K562 (cell line): ENCODE data around the gene CELF6. TPM values are rescaled to one million over a fixed set of nuclear protein-coding genes. Genes with fewer than 3 reads are reported as not detected.

ENCODE experiments used
- BMI1 ChIP-seq: fragments of 150-350 bp; IDR thresholded peaks from 2 replicates; pipeline ENCODE4 v1.6.1; 2014; ENCODE audit warnings: low read length
- CSDE1 ChIP-seq, 2 experiments: fragments of 450-650 bp; IDR thresholded peaks; 2 replicates each; pipeline ENCODE4 v1.6.1; 2016; ENCODE audit warnings: mild to moderate bottlenecking in 1 of 2
- CTBP1 ChIP-seq: fragments of 450-650 bp; IDR thresholded peaks from 2 replicates; pipeline ENCODE4 v1.6.1; 2016; ENCODE audit warnings: borderline replicate concordance
- FOXA1 ChIP-seq: fragments of 450-650 bp; IDR thresholded peaks from 2 replicates; pipeline ENCODE4 v1.6.1; 2016; ENCODE audit warnings: mild to moderate bottlenecking, borderline replicate concordance
- HIVEP1 ChIP-seq: fragments of 250-450 bp; sonication (Bioruptor Pico); IDR thresholded peaks from 2 replicates; pipeline ENCODE4 v1.4.0; 2020; ENCODE audit warnings: mild to moderate bottlenecking
- NCOA4 ChIP-seq: fragments of 450-650 bp; IDR thresholded peaks from 2 replicates; pipeline ENCODE4 v1.6.1; 2018; ENCODE audit warnings: mild to moderate bottlenecking; ENCODE audit not compliant: partially characterized antibody
- NFYB ChIP-seq: IDR thresholded peaks from 2 replicates; pipeline ENCODE4 v1.6.1; 2011; ENCODE audit warnings: mild to moderate bottlenecking, moderate library complexity; ENCODE audit not compliant: insufficient read length; ENCODE audit errors: extremely low read depth
- RCOR1 ChIP-seq, 2 experiments: IDR thresholded peaks; 2 replicates each; pipeline ENCODE4 v1.6.1; 2012; ENCODE audit warnings: low read depth in 2 of 2, low read length in 2 of 2, borderline replicate concordance in 1 of 2, improper control_type of control experiment in 1 of 2
- RFX1 ChIP-seq: fragments of 450-650 bp; IDR thresholded peaks from 2 replicates; pipeline ENCODE4 v1.6.1; 2016; ENCODE audit warnings: mild to moderate bottlenecking, moderate library complexity
- TAF9B ChIP-seq: fragments of 450-650 bp; IDR thresholded peaks from 2 replicates; pipeline ENCODE4 v1.6.1; 2018; ENCODE audit warnings: mild to moderate bottlenecking; ENCODE audit not compliant: partially characterized antibody
- TARDBP ChIP-seq: fragments of 450-650 bp; IDR thresholded peaks from 2 replicates; pipeline ENCODE4 v1.6.1; 2016
- TCF3 ChIP-seq: sonication (generic); formaldehyde crosslinking; IDR thresholded peaks from 2 replicates; pipeline ENCODE4 v1.4.0; 2020; ENCODE audit warnings: mild to moderate bottlenecking, missing genetic modification reagents
- TFAM ChIP-seq: fragments of 250-450 bp; sonication (Bioruptor Pico); conservative IDR thresholded peaks from 2 replicates; pipeline ENCODE4 v1.5.0; 2021; ENCODE audit warnings: mild to moderate bottlenecking, moderate library complexity
- ZBTB40 ChIP-seq, 2 experiments: fragments of 450-650 bp in 1 of 2; sonication (generic) in 1 of 2; formaldehyde crosslinking in 1 of 2; IDR thresholded peaks; 2 replicates each; pipeline versions ENCODE4 v1.7.1 to v1.9.0; 2016 to 2022; ENCODE audit warnings: inconsistent platforms in 1 of 2, mild to moderate bottlenecking in 1 of 2, missing genetic modification reagents in 1 of 2
- ZNF24 ChIP-seq: fragments of 450-650 bp; IDR thresholded peaks from 2 replicates; pipeline ENCODE4 v1.6.1; 2016
- ZNF274 ChIP-seq: IDR thresholded peaks from 2 replicates; pipeline ENCODE4 v1.6.1; 2011; ENCODE audit warnings: low read depth, mild to moderate bottlenecking, low read length, moderate library complexity, borderline replicate concordance
- ZNF354B ChIP-seq: fragments of 250-450 bp; sonication (Bioruptor Pico); IDR thresholded peaks from 2 replicates; pipeline ENCODE4 v1.4.0; 2020
- ZNF699 ChIP-seq: fragments of 250-450 bp; sonication (Bioruptor Pico); IDR thresholded peaks from 2 replicates; pipeline ENCODE4 v1.8.0; 2021; ENCODE audit warnings: mild to moderate bottlenecking, moderate library complexity; ENCODE audit not compliant: insufficient replicate concordance
- polyA plus RNA-seq, 8 experiments: library from polyadenylated mRNA; depleted of rRNA in 4 of 8; stranded (reverse) in 5 of 8; unstranded in 3 of 8; fragments of >200 nt; fragmentation: Nextera tagmentation in 2 of 8; fragmentation: Illumina TruSeq in 1 of 8; extraction: Ambion mirVana in 2 of 8; extraction: Trizol in 1 of 8; gene quantifications; 2 replicates each; pipeline versions ENCODE4 v1.2.1 to v1.2.3, GENCODE V29; 2011 to 2014; ENCODE audit warnings: inconsistent platforms in 1 of 8, missing spikeins in 1 of 8
- total RNA-seq, 7 experiments: library from RNA; depleted of rRNA in 6 of 7; stranded (reverse); fragments of >200 nt in 6 of 7; fragmentation: Illumina TruSeq in 2 of 7; extraction: Trizol in 2 of 7; gene quantifications; 2 replicates each; pipeline versions ENCODE4 v1.2.1 to v1.2.3, GENCODE V29; 2011 to 2021; ENCODE audit warnings: low replicate concordance in 1 of 7
- TF ChIP-seq, protein P1 (sequence below): fragments of 250-450 bp; sonication (Bioruptor Pico); IDR thresholded peaks from 2 replicates; pipeline ENCODE4 v1.8.0; 2021; ENCODE audit warnings: borderline replicate concordance, mild to moderate bottlenecking, moderate library complexity; ENCODE audit not compliant: poor library complexity, severe bottlenecking

Gene CELF6
- total and polyA plus RNA-seq, 9 of the 15 experiments (the other 6 are each of a cell fraction or from before 2014, with no cell fraction given), result 0.01 to 0.11 TPM; not detected in 7

DNA sequence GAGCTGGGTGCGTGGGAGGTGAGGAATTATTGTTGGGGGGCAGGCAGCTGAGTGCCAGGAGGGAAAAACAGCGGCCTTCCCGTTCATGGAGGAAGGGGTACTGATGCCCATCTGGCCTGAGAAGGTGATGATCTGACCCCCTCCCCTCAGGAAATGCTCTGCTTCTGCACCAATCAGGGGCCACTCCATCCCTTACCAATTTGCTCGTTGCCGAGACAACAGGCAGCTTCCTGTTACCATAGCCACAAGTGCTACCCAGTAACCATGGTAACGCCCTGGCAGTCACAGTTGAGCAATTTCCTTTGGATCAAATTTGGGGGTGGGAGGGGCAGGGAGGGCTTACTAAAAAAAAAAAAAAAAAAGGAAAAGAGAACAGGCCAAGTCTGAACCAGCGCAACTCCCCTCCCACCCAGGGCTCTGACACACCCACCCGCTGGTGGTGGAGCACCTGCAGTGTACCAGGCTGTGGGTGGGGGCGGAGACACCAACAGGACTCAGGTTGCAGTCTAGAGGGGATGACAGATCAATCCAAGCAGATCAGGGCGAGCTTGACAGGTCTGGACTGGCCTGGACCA is 13.7 kb downstream of the CELF6 start (continued):
- TF ChIP-seq ZBTB40 (IDR thresholded peaks at IDR 0.05) (no peak), ZBTB40 (CRISPR knock-in tag; IDR thresholded peaks at IDR 0.05) (no peak), ZNF274 (no peak), CSDE1 (IDR thresholded peaks at IDR 0.05) (peak in 1 of 2 experiments; percentile 87; a peak in 2 of 4 replicates), BMI1 (peak; percentile 75), TCF3 (CRISPR knock-in tag) (no peak), ZNF699 (CRISPR knock-in tag) (no peak), TAF9B (no peak), NCOA4 (no peak), RFX1 (peak; percentile 96), CTBP1 (peak; percentile 47; the same call in 1 of the 2 replicates), FOXA1 (no peak), ZNF24 (no peak), TARDBP (no peak), TFAM (CRISPR knock-in tag) (no peak), RCOR1 (IDR thresholded peaks at IDR 0.05; ENCODE audit: borderline replicate concordance in 1 of 2, low read depth in 2 of 2, low read length in 2 of 2) (peak in 1 of 2 experiments; percentile 93; a peak in 3 of 4 replicates), NFYB (peak; percentile 33), HIVEP1 (CRISPR knock-in tag) (no peak), ZNF354B (no peak)
- TF ChIP-seq, protein P1, sequence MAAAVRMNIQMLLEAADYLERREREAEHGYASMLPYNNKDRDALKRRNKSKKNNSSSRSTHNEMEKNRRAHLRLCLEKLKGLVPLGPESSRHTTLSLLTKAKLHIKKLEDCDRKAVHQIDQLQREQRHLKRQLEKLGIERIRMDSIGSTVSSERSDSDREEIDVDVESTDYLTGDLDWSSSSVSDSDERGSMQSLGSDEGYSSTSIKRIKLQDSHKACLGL (CRISPR knock-in tag), result no peak
